Right cardiac atrium (tissue), 5 donors: ENCODE measurements around the gene STPG4. TPM values are rescaled to one million over a fixed set of nuclear protein-coding genes. Genes with fewer than 3 reads are reported as not detected.

ENCODE experiments used
- ATAC-seq, 2 donors: fragments of 200-7000 bp; cut with Tn5 transposase; one replicate each; pipeline versions ENCODE4 v1.8.0 to v1.9.1; 2020; ENCODE audit warnings: moderate library complexity in 2 of 2, mild to moderate bottlenecking in 1 of 2
- DNase-seq, 3 donors: peaks; one replicate each; pipeline ENCODE4 v3.0.0-alpha.2; 2020
- H3K27ac ChIP-seq: one replicate; pipeline ENCODE4 v1.5.1; 2013; ENCODE audit warnings: mild to moderate bottlenecking, low read length, control low read depth, moderate library complexity
- H3K27me3 ChIP-seq: one replicate; pipeline ENCODE4 v1.6.1; 2013; ENCODE audit not compliant: control insufficient read depth, insufficient read depth
- H3K4me1 ChIP-seq: one replicate; pipeline ENCODE4 v1.6.1; 2013; ENCODE audit warnings: low read length; ENCODE audit not compliant: control insufficient read depth, insufficient read depth
- H3K4me3 ChIP-seq: one replicate; pipeline ENCODE4 v1.5.1; 2013; ENCODE audit warnings: low read length, control low read depth
- H3K9me3 ChIP-seq: one replicate; pipeline ENCODE4 v1.6.1; 2013; ENCODE audit warnings: low read length; ENCODE audit not compliant: control insufficient read depth
- WGBS: extraction: QIAGEN DNeasy Blood & Tissue Kit; methylation state at CpG from one replicate; pipeline ENCODE4 v1.1.7; 2013; 5-methylcytosine and 5-hydroxymethylcytosine counted together
- intact Hi-C, 4 donors: fragments of 100-400 bp; cut with DNase I; formaldehyde crosslinking; loops; one replicate each; pipeline versions ENCODE4 v1.11.0 to v1.14.0; 2022 to 2023
- polyA plus RNA-seq: library from polyadenylated mRNA; stranded (reverse); fragments of 200-250 nt; gene quantifications from one replicate; pipeline ENCODE4 v1.2.3, GENCODE V29; 2013
- total RNA-seq, 4 donors: library from RNA; stranded (reverse); fragmentation: NEBNext Ultra II Directional; extraction: Animal tissue kit (Norgen Biotek cat#: 25700); gene quantifications; one replicate each; pipeline ENCODE4 v1.2.1, GENCODE V29; 2021
- donor health status: healthy with polysubstance abuse.
- donor health status: DM: no; HTN: yes; CAD: no.
- donor health status: DM: no; HTN: no; CAD: no.
- donor health status: DM: no; HTN: yes; CAD: no; lungs with severe emphysema.
- donor health status: DM: yes; HTN: yes; CAD: no.

STPG4 gene
- total and polyA plus RNA-seq, 5 donors, result 0.20 to 0.29 TPM; not detected in 3

GRCh38 chr2:47070155-47070919 is 84.8 kb downstream of the STPG4 start:
- DNase-seq (peak in 1 of 3 donors; percentile 60), ATAC-seq (no peak)
- Histone ChIP-seq H3K4me3 (no peak overlapping the region), H3K27me3 (no peaks in the 10 kb centered on the region), H3K27ac (peak overlapping the region; percentile 80), H3K4me1 (peaks cover 39% of the 10 kb centered on the region), H3K9me3 (no peaks in the 10 kb centered on the region)
- 64% methylated on average over 13 of the region's 13 CpGs for WGBS
- intact Hi-C loops, result no loop called here

GRCh38 chr2:47069628-47070154 is 85.4 kb downstream of the STPG4 start:
- peaks cover 39% of the 10 kb centered on the region for H3K4me1 ChIP-seq
- WGBS, result 24% methylated on average over 6 of the region's 6 CpGs

GRCh38 chr2:47068981-47069627 is 86.0 kb downstream of the STPG4 start:
- ATAC-seq (no peak), DNase-seq (peak in 2 of 3 donors; percentile 71 to 74)
- 49% methylated on average over 6 of the region's 6 CpGs for WGBS
- Histone ChIP-seq H3K27me3 (no peaks in the 10 kb centered on the region), H3K27ac (peak overlapping the region; percentile 65), H3K4me3 (no peak overlapping the region), H3K9me3 (no peaks in the 10 kb centered on the region), H3K4me1 (peaks cover 39% of the 10 kb centered on the region)
- intact Hi-C loops, result no loop called here

More at GRCh38 chr2:47069628-47070154, 85.4 kb downstream of the STPG4 start:
- peak overlapping the region; percentile 80 for H3K27ac ChIP-seq
- no peak overlapping the region for H3K4me3 ChIP-seq
- no peaks in the 10 kb centered on the region for H3K27me3 ChIP-seq
- intact Hi-C loops, result no loop called here
- DNase-seq, result peak; percentile 75 to 89 (median 88)
- H3K9me3 ChIP-seq, result no peaks in the 10 kb centered on the region
- peak; percentile 42 to 70 for ATAC-seq

DNA sequence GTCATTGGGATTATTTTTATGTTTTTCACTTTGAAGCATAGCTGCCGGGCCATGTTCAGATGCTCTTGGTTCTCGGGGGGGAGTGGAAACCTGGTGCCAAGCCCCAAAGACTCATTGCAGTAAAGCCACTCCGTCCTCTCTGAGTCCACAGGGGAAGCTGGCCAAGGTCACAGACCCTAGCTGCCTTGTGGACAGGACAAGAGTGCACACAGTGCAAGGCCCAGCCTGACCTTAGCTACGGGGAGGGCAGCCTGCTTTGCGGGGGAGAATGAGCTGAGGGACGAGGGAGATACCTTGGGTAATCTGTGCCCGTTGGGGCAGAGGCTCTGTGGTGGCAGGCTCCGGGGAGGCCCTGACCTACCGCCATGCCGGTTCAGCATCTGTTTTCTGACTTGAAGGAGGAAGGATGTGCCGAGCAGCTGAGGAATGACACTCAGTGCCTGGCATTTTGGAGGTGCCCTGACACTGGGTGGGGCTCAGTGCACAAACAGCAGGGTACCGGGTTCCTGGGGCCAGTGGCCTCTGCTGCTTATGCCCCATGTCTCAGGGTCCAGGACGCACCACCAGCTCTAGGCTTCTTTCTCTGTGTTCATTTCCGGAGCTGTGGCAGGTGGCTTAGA is 87.2 kb downstream of the STPG4 start:
- DNase-seq (peak in 1 of 3 donors; percentile 50), ATAC-seq (no peak)
- Histone ChIP-seq H3K4me3 (no peak overlapping the region), H3K4me1 (peaks cover 43% of the 10 kb centered on the region), H3K9me3 (no peaks in the 10 kb centered on the region), H3K27me3 (no peaks in the 10 kb centered on the region), H3K27ac (peak overlapping the region; percentile 1)
- WGBS, result 62% methylated on average over 14 of the region's 14 CpGs
- intact Hi-C loops, result no loop called here

- 38% methylated on average over 4 of the region's 4 CpGs for WGBS
- Histone ChIP-seq H3K4me1 (peaks cover 39% of the 10 kb centered on the region), H3K27ac (peak overlapping the region; percentile 10), H3K4me3 (no peak overlapping the region), H3K27me3 (no peaks in the 10 kb centered on the region), H3K9me3 (no peaks in the 10 kb centered on the region)
- DNase-seq (peak in 2 of 3 donors; percentile 78 to 82), ATAC-seq (peak; percentile 40 to 47)
- intact Hi-C loops, result no loop called here
Observed at GRCh38 chr2:47065771-47066380, 89.2 kb downstream of the STPG4 start.

DNA sequence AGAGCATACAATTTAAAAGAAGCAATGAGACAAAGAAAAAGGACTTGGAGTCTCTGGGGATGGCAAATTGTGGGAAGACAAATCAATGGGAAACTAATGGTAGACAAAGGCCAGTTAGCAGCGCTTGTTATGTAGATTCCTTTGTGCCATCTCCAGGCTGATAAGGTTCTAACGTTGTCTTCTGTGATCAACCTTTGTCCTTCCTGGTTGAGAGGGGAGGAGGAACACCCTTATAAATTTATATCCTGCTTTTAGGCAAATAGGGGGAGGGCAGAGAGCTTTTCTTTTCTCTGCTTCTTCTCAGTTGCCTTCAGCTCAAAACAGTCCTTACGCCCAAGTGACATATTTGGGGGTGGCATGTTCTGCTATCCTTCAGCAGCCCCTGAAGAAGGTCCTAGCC is 89.8 kb downstream of the STPG4 start:
- Histone ChIP-seq H3K9me3 (no peaks in the 10 kb centered on the region), H3K27me3 (no peaks in the 10 kb centered on the region), H3K4me1 (peaks cover 36% of the 10 kb centered on the region), H3K4me3 (no peak overlapping the region), H3K27ac (peak overlapping the region; percentile 9)
- 57% methylated on average over 3 of the region's 3 CpGs for WGBS
- intact Hi-C loops, result no loop called here
- ATAC-seq, result no peak
- DNase-seq, result no peak

DNA sequence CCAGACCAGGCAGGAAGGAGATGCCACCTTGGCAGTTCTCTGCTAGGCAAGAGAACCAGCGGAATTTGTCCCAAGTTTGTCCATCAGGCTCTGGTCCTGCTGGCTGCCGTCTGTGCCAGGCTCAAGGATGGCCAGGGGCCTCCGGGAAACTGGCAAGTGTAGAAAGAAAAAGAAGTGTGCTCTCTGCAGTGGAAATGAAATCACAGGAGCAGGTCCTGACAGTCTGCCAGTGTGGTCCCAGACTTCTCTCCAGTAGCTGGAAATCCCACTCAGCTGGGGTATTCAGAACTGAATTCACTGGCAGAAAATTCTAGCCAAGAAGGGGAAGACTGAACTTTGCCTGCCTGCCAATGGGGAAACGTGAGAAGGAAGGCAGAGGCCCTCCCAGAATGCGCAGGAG is 91.0 kb downstream of the STPG4 start:
- DNase-seq (peak in 1 of 3 donors; percentile 26), ATAC-seq (no peak)
- no peaks in the 10 kb centered on the region for H3K9me3 ChIP-seq
- no peaks in the 10 kb centered on the region for H3K27me3 ChIP-seq
- H3K4me3 ChIP-seq, result no peak overlapping the region
- no peak overlapping the region for H3K27ac ChIP-seq
- intact Hi-C loops, result no loop called here
- H3K4me1 ChIP-seq, result peaks cover 24% of the 10 kb centered on the region
- WGBS, result 66% methylated on average over 5 of the region's 5 CpGs

DNA sequence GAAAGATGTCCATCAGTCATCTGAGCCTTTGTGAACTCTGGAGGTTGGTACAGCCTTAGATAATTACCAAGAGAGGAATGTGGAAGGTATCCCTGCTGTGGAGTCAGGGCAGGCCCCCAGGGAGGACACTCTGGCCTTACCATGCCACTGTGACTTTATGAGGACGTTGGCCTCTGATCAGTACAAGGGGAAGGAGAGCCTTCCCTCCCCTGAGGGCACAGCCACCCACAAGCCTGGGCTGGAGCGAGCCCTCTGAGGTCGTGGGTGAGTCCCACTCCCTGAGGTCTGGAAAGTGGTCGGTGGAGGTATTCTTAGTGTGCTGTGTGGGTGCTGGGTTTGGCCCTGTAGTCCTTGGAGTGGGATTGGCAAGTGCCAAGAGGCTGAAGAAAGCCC is 91.6 kb downstream of the STPG4 start:
- ATAC-seq (no peak), DNase-seq (peak in 1 of 3 donors; percentile 19)
- WGBS, result 68% methylated on average over 4 of the region's 4 CpGs
- intact Hi-C loops, result no loop called here
- H3K4me3 ChIP-seq, result no peak overlapping the region
- H3K4me1 ChIP-seq, result peaks cover 20% of the 10 kb centered on the region
- H3K27me3 ChIP-seq, result no peaks in the 10 kb centered on the region
- no peaks in the 10 kb centered on the region for H3K9me3 ChIP-seq
- H3K27ac ChIP-seq, result no peak overlapping the region

GRCh38 chr2:47062681-47063537 is 92.2 kb downstream of the STPG4 start:
- Histone ChIP-seq H3K27ac (no peak overlapping the region), H3K27me3 (no peaks in the 10 kb centered on the region), H3K4me3 (no peak overlapping the region), H3K4me1 (peaks cover 15% of the 10 kb centered on the region), H3K9me3 (no peaks in the 10 kb centered on the region)
- ATAC-seq, result no peak
- intact Hi-C loops, result no loop called here
- WGBS, result 41% methylated on average over 8 of the region's 8 CpGs
- peak in 1 of 3 donors; percentile 21 for DNase-seq
